Subcutaneous adipose tissue (tissue), 4 donors: Measurements from ENCODE around the gene BARX2. TPM values are rescaled to one million over a fixed set of nuclear protein-coding genes. Genes with fewer than 3 reads are reported as not detected.

Experiments
- CTCF ChIP-seq: fragments of 450-650 bp; IDR thresholded peaks from one replicate; pipeline ENCODE4 v1.5.1; 2016; ENCODE audit warnings: low read depth, mild to moderate bottlenecking, control low read depth, antibody characterized with exemption, moderate library complexity
- total RNA-seq, 4 donors: library from RNA; depleted of rRNA; stranded (reverse); fragments of >200 nt; gene quantifications; one replicate each; pipeline ENCODE4 v1.1.0, GENCODE V29; 2016

BARX2 gene
- total RNA-seq, 4 donors from 2014 or later = not detected

- TF ChIP-seq CTCF = no peak
Observed at GRCh38 chr11:129434641-129435498, 59.2 kb downstream of the BARX2 start.

DNA sequence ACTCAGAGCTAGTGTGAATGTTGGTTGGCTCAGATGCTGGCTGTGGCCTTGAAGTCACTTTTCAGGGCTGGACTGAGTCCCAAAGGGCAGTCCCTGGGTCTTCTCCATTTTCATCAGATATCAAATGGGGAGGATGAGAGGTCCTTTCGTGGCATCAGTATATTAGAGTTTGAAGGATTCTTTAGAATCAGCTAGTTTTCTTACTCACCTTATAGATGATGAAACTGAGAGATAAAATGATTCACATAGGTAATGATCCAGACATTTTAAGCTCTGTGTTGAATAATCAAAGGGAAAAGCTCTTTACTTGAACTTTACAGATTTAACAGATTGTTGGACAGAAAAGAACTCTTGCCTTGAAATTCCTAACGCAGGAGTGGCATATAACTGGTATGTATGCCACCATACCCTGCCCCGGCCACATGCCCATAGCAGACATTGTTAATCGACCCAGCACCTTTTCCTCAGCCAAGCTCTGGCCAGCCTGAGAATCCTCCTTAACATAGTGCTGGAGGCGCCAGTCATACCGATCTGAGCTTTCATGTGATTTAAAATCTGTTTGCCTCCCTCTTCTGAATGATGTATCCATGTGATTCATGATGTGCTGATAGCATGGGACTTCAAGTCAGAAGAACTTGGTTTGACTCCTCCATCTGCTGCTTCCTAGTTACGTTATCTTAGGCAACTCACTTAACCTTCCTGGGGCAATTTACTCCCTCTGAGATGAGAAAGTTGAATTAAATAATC, 60.0 kb downstream of the BARX2 start:
- TF ChIP-seq CTCF = no peak

- TF ChIP-seq CTCF = no peak
Observed at GRCh38 chr11:129436573-129436972, 60.9 kb downstream of the BARX2 start.

GRCh38 chr11:129440028-129440713, 64.5 kb downstream of the BARX2 start:
- TF ChIP-seq CTCF = no peak

- no peak for TF ChIP-seq CTCF
Observed at GRCh38 chr11:129442171-129442570, 66.5 kb downstream of the BARX2 start.

- no peak for TF ChIP-seq CTCF
Observed at GRCh38 chr11:129443276-129443675, 67.6 kb downstream of the BARX2 start.

GRCh38 chr11:129444274-129444673, 68.6 kb downstream of the BARX2 start:
- no peak for TF ChIP-seq CTCF
